Peyer's patch (tissue), 4 donors: ENCODE results near the gene SCUBE3. TPM values are rescaled to one million over a fixed set of nuclear protein-coding genes. Genes with fewer than 3 reads are reported as not detected.

Experiments used
- DNase-seq, 3 donors: peaks; one replicate each; pipeline ENCODE4 v3.0.0-alpha.2; 2017 to 2019
- H3K27ac ChIP-seq, 4 donors: fragments of 200-600 bp; sonication (generic); one replicate each; pipeline ENCODE4 v1.5.1; 2016 to 2019
- H3K27me3 ChIP-seq, 2 donors: fragments of 200-600 bp; sonication (generic); one replicate each; pipeline ENCODE4 v1.5.1; 2019
- H3K36me3 ChIP-seq, 3 donors: fragments of 200-600 bp; sonication (generic); one replicate each; pipeline ENCODE4 v1.5.1; 2016 to 2019
- H3K4me1 ChIP-seq, 4 donors: fragments of 200-600 bp; sonication (generic); one replicate each; pipeline ENCODE4 v1.5.1; 2016 to 2019
- H3K4me3 ChIP-seq, 4 donors: fragments of 200-600 bp; sonication (generic); 1 replicate in 3 of 4; 2 replicates in 1 of 4; pipeline ENCODE4 v1.5.1; 2016 to 2019; ENCODE audit warnings: mild to moderate bottlenecking in 1 of 4
- H3K9me3 ChIP-seq, 4 donors: fragments of 200-600 bp; sonication (generic); one replicate each; pipeline ENCODE4 v1.5.1; 2016 to 2019; ENCODE audit warnings: mild to moderate bottlenecking in 1 of 4
- CTCF ChIP-seq, 6 experiments: fragments of 450-650 bp in 4 of 6; fragments of 200-600 bp in 2 of 6; sonication (generic) in 1 of 6; IDR thresholded peaks; one replicate each; pipeline ENCODE4 v1.5.1; 2017 to 2019; ENCODE audit warnings: antibody characterized with exemption in 6 of 6, mild to moderate bottlenecking in 3 of 6, moderate library complexity in 1 of 6
- POLR2A ChIP-seq, 2 donors: fragments of 450-650 bp; IDR thresholded peaks; one replicate each; pipeline ENCODE4 v1.5.1; 2017; ENCODE audit warnings: antibody characterized with exemption in 2 of 2, mild to moderate bottlenecking in 2 of 2, moderate library complexity in 2 of 2
- total RNA-seq, 4 donors: library from RNA; depleted of rRNA; stranded (reverse); fragments of >200 nt; gene quantifications; one replicate each; pipeline ENCODE4 v1.1.0, GENCODE V29; 2016

The SCUBE3 gene
- total RNA-seq, 4 donors from 2014 or later: not detected

- H3K4me3 ChIP-seq: peak overlapping the region in 3 of 4 donors; percentile 50 to 65 (median 53)
- DNase-seq: no peak
- peaks cover 0 to 18% (median 4%) of the 10 kb centered on the region in 4 donors for H3K4me1 ChIP-seq
- peaks cover 0 to 9% of the 10 kb centered on the region in 2 donors for H3K27me3 ChIP-seq
- H3K27ac ChIP-seq: no peak overlapping the region
- TF ChIP-seq CTCF (IDR thresholded peaks at IDR 0.05): no peak
- no peak for TF ChIP-seq POLR2A (IDR thresholded peaks at IDR 0.05)
- H3K36me3 ChIP-seq: no peaks in the 10 kb centered on the region
- no peaks in the 10 kb centered on the region for H3K9me3 ChIP-seq
These were observed 411 bp upstream of the SCUBE3 start for GRCh38 chr6:35213298-35213791.

GRCh38 chr6:35214869-35215664 is 1.3 kb downstream of the SCUBE3 start:
- H3K9me3 ChIP-seq: no peaks in the 10 kb centered on the region
- no peak overlapping the region for H3K4me3 ChIP-seq
- TF ChIP-seq POLR2A (IDR thresholded peaks at IDR 0.05): no peak
- TF ChIP-seq CTCF (IDR thresholded peaks at IDR 0.05): no peak
- H3K4me1 ChIP-seq: peaks cover 0 to 18% (median 4%) of the 10 kb centered on the region in 4 donors
- no peaks in the 10 kb centered on the region for H3K36me3 ChIP-seq
- DNase-seq: no peak
- H3K27ac ChIP-seq: no peak overlapping the region
- H3K27me3 ChIP-seq: peaks cover 0 to 9% of the 10 kb centered on the region in 2 donors

GRCh38 chr6:35215665-35216411 is 2.1 kb downstream of the SCUBE3 start:
- Histone ChIP-seq H3K36me3 (no peaks in the 10 kb centered on the region), H3K9me3 (no peaks in the 10 kb centered on the region), H3K4me3 (no peak overlapping the region), H3K4me1 (peaks cover 0 to 18% (median 4%) of the 10 kb centered on the region in 4 donors), H3K27me3 (peaks cover 0 to 9% of the 10 kb centered on the region in 2 donors), H3K27ac (no peak overlapping the region)
- TF ChIP-seq POLR2A (IDR thresholded peaks at IDR 0.05) (no peak), CTCF (IDR thresholded peaks at IDR 0.05) (no peak)
- no peak for DNase-seq

GRCh38 chr6:35216412-35216732 is 2.6 kb downstream of the SCUBE3 start:
- peaks cover 0 to 18% (median 4%) of the 10 kb centered on the region in 4 donors for H3K4me1 ChIP-seq
- no peak overlapping the region for H3K4me3 ChIP-seq
- DNase-seq: no peak
- no peaks in the 10 kb centered on the region for H3K36me3 ChIP-seq
- H3K27me3 ChIP-seq: peaks cover 0 to 9% of the 10 kb centered on the region in 2 donors
- no peak overlapping the region for H3K27ac ChIP-seq
- TF ChIP-seq POLR2A (IDR thresholded peaks at IDR 0.05): no peak
- no peak for TF ChIP-seq CTCF (IDR thresholded peaks at IDR 0.05)
- no peaks in the 10 kb centered on the region for H3K9me3 ChIP-seq

GRCh38 chr6:35216851-35217811 is 3.4 kb downstream of the SCUBE3 start:
- H3K27me3 ChIP-seq: peaks cover 0 to 9% of the 10 kb centered on the region in 2 donors
- no peak overlapping the region for H3K27ac ChIP-seq
- no peaks in the 10 kb centered on the region for H3K36me3 ChIP-seq
- DNase-seq: no peak
- H3K9me3 ChIP-seq: no peaks in the 10 kb centered on the region
- H3K4me3 ChIP-seq: no peak overlapping the region
- H3K4me1 ChIP-seq: peaks cover 0 to 18% (median 4%) of the 10 kb centered on the region in 4 donors
- no peak for TF ChIP-seq POLR2A (IDR thresholded peaks at IDR 0.05)
- TF ChIP-seq CTCF (IDR thresholded peaks at IDR 0.05): no peak
